B cell (primary cell): ENCODE data around the gene ETV3.

ENCODE experiments used
- EZH2 ChIP-seq: IDR thresholded peaks from 2 replicates; pipeline ENCODE4 v1.6.1; 2012; ENCODE audit warnings: borderline replicate concordance, low read depth, mild to moderate bottlenecking, moderate library complexity, low read length; ENCODE audit not compliant: insufficient read depth, poor library complexity, severe bottlenecking
- TF ChIP-seq, protein P1 (sequence below): fragments of 200-600 bp; IDR thresholded peaks from one replicate; pipeline ENCODE4 v1.8.0; 2022; ENCODE audit warnings: antibody characterized with exemption, mild to moderate bottlenecking

DNA sequence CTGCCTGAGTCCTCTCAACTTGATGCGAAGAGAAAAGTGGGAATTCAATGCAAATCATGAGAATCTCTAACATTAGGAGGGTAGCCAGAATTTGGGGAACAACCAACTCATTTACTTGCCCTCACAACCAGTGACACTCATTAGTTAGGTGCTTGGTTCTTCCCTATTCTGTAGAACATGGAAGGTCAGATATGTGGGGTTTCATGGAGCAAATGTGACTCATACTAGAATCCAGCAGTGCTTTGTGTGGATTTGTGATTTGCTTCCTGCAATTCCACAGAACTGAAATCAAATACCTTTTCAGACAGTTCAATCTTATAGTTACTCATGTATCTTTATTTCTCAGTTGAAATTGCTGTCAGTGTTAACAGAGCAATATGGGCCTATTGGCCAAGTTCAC lies 6.9 kb upstream of the ETV3 start:
- TF ChIP-seq, protein P1, sequence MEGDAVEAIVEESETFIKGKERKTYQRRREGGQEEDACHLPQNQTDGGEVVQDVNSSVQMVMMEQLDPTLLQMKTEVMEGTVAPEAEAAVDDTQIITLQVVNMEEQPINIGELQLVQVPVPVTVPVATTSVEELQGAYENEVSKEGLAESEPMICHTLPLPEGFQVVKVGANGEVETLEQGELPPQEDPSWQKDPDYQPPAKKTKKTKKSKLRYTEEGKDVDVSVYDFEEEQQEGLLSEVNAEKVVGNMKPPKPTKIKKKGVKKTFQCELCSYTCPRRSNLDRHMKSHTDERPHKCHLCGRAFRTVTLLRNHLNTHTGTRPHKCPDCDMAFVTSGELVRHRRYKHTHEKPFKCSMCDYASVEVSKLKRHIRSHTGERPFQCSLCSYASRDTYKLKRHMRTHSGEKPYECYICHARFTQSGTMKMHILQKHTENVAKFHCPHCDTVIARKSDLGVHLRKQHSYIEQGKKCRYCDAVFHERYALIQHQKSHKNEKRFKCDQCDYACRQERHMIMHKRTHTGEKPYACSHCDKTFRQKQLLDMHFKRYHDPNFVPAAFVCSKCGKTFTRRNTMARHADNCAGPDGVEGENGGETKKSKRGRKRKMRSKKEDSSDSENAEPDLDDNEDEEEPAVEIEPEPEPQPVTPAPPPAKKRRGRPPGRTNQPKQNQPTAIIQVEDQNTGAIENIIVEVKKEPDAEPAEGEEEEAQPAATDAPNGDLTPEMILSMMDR, result no peak
- TF ChIP-seq EZH2, result no peak
